ENCODE results near the gene H1-8.

Gene H1-8

DNA sequence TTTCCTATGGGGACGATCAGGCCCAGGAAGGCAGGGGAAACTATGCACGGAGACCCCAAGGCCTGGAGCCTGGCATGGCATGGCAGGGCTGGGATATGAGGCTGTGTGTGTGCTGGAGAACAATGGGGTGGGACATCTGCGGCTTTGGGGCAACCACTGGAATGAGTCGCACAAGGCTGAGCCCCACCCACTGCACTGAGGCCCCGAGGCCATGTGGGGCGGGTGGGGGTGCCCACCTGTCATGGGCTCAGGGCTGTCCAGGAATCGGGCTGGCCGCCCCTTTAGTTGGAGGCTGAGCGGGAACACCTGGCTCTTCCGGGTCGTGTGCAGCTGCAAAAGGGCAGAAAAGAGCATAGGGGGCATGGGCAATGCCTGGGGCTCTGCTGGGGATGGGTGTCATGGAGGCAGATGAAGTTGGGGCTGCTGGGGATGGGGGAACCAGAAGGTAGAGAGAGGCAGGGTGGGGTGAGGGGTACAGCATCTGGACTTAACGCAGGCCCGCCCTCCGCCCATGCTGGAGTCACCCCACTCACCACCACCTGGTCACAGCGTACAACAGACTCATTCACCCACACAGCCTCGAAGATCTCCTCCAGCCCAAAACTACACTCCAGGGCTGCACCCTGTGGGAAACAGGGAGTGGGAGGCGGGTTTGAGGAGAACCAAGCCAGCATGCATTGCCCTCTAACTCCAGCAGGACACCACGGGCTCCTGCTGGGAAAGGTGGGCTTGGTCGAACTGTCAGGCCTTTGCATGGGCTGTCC lies 32.4 kb downstream of the H1-8 start:
- no peak for DNase-seq

DNA sequence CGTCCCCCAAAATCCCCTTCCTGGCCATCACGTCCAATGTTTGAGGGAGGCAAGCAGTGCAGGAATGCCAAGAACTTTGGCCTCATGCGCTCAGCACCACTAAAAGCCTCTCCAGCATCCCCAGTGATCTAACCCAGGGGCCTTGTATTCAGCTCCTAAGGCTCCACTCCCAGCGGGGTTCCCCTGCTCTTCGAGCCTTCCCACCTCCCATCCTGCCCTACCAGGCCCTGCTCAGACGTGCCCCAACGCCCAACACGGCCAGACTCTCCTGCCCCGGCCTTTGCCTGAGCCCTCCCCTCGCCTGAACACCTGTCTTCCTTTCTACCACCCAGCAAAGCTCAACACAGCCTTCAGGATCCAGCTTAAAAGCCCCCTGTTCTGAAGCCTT lies 33.0 kb downstream of the H1-8 start:
- no peak for DNase-seq

DNA sequence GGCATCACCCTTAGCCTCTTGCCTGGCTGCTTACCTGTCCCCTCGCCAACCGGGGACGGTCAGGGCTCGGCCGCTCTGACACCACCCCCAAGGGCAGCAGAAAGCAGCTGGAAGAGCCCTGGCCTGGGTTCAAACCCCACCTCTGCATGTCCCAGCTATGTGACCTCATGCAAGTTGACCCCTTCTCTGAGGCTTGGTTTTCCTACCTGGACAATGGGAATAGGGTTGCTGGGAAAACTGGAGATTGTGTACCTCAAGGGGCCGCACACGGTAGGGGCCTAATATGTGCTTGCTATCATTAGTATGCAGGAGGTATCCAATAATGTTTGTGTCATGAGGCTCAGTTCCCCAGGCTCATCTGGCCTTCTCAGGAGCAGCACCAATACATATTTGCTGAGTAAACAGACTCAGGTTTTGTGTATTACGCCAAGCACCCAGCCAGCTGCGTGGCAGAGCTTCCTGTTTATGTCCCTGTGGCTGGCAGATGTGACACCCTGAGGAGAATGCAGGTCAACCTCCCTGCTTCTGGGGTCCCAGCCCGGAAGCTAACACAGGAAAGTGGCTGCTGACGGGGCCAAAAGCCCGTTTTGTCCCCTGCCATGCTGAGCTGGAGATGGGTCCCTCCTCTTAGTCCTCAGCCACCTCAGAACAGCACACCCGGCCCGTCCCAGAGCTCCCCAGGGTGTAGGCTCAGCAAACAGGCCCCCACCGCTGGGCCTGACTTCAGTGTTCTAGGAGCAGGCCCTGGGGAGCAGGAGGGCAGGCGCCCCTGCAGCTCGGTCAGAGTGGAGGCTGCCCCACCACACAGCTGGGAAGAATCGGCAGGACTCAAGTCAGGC lies 33.8 kb downstream of the H1-8 start:
- DNase-seq, result peak; percentile 81

DNA sequence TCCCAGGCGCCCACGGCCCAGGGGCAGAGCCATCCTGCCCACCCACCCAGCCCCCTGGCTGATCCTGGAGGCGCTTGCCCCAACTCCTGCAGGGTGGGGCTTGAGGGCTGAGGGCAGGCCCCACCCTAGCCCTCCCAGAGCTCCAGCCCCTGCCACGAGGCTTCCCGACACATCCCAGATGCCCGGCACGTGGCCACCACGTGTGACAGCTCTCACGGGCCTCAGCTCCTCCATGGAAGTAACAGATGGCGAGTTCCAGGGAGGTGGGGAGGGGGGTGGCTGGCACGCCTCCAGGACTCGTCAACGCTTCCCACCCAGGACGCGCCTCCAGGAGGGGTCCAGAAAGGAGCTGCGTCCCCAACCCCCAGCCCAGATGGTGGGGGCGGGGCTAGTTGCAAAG lies 34.4 kb downstream of the H1-8 start:
- no peak for DNase-seq

DNA sequence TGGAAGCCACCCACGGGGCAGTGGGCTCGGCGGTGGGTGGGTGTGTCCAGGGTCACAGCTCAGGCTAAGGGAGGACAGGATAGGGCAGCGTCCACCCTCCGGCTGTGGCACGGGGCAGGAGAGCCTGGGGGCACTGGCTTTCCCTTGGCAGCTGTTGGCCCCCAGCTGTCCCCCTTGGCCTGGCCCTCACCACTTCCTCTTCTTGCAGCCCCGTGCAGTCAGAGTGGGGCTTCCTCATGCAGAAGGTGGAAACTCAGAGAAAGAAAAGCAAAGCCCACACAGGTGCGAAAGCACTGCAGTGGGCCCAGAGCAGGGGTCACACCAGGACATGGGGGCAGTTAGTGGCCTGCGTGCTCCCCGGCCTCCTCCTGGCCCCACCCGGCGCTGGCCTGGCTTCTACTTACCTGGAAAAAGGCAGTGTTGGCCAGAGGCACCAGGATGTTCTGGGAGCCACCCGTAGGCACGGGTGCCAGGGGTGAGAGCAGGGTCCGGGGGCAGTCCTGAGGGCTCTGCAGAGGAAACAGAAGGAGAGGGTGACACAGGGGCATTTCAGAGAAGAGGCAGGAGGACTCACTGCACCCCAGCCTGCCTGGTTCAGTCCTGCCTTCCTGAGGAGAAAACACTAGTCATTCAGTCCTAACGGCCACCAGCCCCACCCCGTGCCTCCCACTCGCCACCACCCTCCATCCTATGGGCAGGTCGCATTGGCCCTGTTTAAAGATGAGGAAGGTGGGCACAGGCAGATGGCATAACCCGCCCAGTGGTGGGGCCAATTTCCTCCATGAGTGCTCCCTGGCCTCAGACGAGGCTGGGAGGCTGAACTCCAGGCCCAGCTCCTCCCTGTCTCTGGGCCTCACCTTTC lies 35.2 kb downstream of the H1-8 start:
- peak; percentile 38 for DNase-seq

DNA sequence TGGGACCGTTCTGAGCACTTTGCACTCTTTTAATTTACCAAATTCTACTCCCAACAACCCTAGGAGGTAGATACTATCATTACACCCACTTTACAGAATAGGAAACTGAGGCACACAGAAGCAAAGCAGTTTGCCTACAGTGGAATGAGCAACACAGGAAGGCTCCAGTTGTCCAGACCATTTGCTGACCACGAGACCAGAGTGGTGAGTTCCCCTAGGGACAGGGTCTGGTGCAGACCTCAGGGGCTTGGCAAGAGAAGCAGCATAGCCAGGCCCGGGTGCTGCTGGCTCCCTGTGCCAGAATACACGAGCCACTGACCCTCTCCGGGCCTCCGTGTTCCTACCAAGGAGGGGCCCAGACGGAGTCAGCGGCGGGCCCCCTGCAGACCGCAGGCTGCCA lies 37.0 kb downstream of the H1-8 start:
- DNase-seq, result no peak

DNA sequence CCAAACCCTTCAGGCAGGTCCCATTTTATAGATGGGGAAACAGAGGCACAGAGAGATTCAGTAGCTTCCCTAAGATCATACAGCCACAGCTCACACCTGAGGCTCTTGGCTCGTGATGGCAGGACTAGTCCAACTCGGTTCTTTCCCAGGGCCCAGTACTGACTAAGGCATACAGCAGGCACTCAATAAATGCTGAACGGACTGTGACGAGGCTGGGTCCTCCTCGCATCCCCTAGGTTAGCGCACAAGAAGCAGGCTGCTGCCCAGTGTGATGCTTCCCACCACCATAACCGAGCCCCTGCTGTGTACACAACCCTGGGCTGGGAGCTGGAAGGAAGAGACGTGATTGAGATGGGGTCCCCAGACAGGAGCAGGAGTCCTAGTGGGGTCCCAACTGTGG lies 38.6 kb downstream of the H1-8 start:
- DNase-seq, result no peak

DNA sequence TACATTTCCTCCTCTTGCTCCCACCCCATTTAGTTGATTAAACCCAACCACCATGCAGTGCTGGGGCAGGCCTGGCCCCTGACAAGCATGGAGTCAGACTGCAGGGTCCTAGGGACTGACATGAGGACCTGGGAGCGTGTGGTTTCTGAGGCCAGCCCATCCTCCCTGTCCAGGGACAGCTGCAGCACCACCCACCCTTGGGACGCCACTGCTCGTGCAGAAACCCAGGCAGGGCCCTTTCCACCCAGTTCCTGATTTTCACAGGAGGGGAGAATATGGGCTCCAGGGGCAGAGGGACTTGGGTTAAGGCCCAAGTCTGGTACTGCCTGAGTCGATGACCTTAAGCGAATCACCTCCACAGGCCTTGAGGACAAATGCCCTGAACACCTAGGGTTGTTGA lies 39.8 kb downstream of the H1-8 start:
- no peak for DNase-seq

DNA sequence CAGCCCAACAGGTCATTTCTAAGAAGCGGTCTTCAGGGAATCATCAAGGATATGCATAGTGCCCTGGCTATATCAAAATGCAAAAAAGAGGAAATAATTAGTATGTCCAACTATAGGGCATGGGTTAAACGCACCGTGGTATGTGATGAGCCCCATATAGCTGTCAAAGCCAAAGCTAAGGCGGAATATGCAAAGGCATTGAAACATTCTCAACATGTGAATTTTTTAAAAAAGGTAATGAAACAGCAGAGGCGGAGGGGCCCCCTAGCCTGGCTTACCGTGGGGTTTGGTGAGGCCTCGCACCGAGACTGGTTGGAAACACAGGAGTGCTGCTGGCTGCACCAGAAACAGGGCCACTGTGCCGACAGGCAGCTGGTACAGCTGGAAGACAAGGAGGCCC lies 40.3 kb downstream of the H1-8 start:
- no peak for DNase-seq

DNA sequence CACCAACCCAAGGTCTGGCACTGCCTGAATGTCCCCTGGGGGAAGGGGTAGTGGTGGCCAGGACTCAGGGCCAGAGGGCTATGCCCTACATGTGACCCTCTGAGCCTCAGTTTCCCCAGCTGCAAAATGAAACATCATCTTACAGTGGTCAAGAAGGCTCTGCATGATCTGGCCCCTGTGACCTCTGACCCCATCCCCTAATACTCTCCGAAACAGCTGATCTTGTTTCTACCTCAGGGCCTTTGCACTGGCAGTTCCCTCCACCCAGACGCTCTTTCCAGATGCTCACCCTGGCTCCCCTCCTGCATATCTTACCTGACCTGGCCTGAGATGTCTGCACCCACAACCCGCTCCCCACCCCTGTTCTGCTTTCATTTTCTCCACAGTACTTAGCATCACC lies 41.7 kb downstream of the H1-8 start:
- DNase-seq, result no peak

DNA sequence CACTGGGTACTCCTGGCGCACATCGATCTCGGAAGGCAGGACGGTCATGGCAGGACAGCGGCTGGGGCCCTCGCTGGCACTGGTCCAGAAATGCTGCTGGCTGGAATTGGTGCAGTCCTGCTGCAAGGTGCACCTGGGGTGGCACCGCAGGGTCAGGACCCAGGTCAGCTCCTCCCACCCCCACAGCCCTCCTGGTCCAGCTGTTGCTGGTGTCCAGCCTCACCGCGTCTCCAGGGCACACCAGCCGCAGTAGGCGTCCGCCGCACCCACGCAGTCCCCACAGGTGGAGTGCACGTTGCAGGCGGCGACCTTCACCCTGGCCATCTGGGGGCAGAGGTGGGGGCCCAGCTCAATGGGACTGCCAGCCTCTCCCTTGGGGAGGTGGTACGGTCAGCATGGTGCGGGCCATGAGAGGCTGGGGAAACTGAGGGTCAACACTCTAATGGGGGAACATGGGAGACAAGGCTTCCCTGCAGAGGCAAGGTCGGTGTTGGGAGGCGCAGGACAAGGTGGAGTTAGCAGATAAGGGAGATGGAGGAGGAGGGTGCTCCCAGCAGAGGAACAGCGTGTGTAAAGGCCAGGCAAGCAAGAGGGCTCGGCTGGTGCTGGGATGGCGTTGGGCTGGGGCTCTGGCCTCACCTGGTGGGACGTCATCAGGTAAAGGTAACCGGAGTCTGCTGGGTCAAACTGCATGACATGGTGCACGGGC lies 43.1 kb downstream of the H1-8 start:
- DNase-seq, result no peak

DNA sequence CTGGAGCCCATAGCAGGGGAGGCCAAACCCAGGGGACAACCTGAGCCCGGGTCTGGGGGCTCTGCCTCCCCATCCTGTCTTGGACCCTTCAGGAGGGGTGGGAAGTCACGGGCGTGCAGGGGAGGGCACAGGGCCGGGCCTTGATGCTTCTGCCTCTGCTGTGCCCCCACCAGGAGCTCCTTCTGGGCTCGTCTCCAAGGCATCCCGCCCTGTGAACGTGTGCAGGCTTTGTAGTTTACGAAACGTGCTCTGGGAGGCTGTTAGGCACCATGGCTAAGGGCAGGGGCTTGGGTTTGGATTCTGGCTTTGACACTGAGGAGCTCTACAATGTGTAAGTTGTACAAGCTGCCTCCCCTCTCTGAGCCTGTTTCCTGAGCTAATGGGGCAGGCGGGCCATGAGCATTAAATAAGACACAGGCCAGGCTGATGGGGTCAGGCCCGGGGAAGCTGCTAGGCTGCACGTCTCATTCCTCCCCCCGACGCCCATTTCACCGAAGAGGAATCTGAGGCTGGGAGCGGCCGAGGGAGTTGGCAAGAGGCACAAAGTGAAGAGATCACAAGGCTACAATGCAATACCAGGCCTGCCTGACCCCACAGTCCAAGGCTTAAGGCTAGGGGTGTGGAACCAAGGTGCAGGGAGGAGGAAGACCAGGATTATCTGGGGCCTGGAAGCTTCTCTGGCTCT lies 43.9 kb downstream of the H1-8 start:
- DNase-seq, result no peak

DNA sequence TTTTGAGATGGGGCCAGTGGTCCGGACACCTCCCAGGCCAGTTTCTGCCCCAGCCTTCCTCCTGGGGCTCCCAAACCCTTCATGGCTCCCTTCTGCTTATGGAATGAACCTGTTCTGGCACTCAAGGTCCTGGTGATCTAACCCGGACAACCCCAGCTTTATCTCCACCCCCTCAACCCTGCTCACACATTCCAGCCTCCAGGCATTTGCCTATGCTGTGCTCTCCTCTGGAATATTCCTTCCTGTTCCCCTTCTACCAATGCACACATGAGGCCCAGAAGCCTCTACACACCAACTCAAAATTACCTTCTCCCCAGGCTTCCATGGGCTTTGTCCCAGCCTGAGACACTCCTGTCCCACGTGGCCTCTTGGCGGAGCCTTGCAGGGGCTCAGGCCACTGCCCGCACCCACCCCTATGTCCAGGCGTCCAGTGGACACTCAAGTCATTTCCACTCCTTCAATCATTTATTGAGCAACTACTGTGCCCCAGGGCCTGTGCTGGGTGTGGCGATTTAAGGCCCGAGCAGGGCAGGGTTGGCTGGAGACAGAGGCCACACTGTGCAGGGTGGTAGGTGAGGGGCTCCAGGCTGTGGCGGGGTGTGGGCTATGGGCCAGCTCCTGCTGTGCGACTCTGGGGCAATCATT lies 44.7 kb downstream of the H1-8 start:
- DNase-seq, result no peak

DNA sequence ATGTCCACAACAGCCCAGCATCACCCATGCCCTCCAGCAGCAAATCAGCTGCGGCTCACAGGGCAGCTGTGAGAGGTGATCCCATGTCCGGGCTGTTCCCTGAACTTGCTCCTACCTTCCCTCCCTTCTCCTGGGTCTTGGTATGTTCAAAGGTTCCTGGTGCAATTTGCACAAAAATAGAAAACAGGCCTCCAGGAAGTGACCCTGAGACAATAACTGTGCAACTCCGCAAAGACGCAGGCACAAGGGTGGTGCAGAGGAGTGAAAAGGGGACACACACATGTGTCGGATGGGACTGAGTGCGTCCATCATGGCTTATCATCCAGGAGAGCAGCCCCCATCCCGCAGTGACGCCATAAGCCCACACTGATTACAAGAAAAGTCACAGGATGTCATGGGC lies 47.2 kb downstream of the H1-8 start:
- no peak for DNase-seq

DNA sequence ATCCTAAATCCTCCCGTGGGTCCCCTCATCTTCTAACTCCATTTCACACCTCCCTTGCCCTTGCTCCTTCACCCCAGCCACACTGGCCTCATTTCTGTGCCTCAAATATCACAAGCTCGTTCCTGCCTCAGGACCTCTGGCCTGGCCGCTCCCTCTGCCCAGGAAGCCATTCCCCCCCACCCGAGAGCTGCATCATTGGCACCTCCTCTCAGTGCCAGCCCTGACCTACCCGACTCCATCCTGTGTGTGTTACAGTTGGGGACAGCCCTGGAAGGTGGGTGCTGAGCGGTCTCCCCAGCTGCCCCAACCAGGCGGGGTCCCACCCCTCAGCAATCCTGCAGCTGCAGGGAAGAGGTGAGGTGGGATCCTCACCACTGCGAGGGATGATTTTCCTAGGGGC lies 49.0 kb downstream of the H1-8 start:
- no peak for DNase-seq

DNA sequence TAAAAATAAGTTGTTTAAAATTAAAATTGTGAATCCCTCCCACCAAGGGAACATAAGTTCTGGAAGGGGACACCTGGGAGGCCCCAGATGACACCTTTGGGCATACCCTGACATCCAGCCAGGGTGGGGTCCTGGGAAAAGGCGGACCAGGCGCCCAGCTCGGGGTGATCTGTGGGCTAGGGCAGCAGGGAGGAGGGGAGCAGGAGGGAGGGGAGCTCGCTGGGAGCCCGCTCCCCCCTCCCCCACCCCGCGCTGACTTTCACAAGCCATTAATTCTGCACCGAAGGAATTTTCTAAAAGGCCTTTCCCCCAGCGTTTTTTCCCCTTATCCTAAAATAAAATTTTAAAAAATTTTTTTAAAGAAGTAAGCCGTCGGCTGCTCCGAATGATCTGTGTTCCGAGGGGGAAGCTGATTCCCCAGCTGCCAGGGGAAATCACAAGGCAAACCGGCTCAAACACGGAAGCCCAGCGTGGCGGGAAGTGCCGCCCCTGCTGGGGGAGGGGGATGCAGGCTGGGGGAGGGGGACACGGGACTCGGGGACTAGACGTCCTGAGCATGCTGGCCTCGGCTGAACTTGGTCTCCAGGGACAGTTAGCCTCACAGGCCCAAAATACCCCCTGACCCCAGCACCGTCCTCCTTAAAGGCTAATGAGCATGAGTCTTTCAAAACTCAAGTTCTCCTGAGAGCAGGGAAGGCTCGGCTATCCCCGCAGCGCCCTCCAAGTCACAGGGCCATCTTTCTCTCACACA lies 49.6 kb downstream of the H1-8 start:
- no peak for DNase-seq

DNA sequence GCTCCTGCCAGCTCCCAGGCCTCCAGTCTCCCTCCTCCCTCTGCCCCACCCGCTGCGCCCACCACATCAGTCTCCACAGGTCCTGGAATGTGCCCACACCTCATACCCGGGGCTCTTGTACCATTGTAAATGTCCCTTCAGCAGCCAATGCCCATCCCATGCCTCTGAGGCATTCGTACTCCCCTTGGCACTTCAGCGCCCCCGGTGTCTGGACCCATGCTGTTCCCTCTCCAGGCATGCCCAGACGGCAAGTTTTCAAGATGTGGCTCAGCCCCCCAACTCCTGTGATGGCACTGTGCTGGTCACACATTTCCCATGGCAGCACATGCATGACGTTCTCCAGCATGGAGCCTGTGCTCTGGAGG lies 50.2 kb downstream of the H1-8 start:
- DNase-seq, result no peak

DNA sequence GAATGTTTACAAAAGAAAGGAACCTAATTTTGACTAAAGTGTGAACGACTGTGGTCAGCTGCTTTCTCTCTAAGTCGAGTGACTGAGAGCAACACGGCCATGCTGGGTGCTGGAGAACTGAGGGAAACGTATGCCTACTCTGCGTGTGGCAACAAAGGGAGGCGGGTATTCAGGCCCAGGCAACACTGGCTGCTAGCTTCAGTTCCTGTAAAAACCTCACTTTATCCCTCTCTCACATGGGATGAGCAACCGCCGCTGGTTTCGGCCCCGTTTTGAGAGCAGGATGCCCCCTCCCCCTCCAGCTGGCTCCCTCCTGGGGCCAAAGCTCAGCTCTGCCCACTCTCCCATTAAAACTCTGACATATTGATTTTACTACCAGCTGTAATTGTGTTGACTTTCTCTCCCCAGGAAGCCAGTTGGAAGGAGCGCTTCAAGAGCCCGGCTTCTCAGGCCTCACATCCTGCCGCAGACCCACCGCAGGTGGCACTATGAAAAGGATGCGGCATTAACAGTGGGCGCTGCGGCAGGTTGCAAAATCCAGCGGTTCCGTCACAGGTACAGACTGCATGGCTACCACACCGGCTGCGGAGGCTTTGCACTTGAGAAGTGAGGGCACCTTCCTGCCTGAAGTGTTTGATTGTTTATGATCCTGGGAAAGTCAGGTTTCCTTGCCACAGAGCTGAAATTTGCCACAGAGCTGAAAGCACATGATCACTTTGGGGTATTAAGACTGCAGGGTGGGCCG lies 50.8 kb downstream of the H1-8 start:
- peak; percentile 65 for DNase-seq

DNA sequence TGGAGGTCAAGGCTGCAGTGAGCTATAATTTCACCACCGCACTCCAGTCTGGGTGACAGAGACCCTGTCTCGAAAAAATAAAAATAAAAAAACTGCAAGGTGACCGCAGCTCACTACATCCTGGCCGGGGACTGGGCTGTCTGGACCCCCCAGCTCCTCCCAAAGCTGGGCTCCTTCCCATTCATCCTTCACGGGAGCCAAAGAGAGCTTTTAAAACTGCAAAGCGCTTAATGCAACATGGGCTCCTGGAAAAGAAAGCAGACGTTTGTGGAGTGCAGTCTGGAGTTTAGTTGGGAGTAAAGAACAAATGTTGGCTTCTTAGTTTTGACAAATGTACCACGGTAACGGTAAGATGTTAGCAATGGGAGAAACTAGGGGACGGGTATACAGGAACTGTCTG lies 51.4 kb downstream of the H1-8 start:
- no peak for DNase-seq

DNA sequence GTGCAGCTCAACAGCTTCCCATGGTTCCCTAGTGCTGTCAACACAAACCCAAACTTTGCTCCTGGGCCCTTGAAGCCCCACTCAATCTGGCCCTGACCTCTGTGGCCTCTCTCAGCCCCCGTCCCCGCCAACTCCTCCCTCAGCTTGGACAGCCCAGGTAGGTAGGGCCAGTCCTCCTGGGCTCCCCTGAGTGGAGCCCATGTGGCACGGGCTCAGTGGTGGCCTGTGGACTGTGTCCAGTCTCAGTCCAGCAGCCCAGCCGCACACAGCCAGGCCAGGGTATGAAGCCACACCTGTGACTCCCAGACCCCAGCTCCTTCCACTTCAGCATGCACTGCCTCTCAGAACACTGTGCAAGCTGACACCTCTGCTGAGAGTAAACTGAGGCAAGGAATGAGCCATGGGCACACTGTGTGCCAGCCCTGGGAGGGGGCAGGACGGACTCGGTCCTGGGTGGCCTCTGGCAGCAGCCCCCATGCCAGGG lies 52.0 kb downstream of the H1-8 start:
- DNase-seq, result no peak
